HG03521 (cell line): ENCODE measurements around the gene CIDEA.
A peak's percentile ranks its signal among the peaks of the same experiment; 100 is the strongest.

ENCODE experiments used
- ATAC-seq: cut with Tn5 transposase; IDR thresholded peaks from one replicate; pipeline ENCODE4 v1.9.1; 2021; ENCODE audit warnings: mild to moderate bottlenecking, moderate library complexity; ENCODE audit not compliant: unreplicated experiment

Gene CIDEA

DNA sequence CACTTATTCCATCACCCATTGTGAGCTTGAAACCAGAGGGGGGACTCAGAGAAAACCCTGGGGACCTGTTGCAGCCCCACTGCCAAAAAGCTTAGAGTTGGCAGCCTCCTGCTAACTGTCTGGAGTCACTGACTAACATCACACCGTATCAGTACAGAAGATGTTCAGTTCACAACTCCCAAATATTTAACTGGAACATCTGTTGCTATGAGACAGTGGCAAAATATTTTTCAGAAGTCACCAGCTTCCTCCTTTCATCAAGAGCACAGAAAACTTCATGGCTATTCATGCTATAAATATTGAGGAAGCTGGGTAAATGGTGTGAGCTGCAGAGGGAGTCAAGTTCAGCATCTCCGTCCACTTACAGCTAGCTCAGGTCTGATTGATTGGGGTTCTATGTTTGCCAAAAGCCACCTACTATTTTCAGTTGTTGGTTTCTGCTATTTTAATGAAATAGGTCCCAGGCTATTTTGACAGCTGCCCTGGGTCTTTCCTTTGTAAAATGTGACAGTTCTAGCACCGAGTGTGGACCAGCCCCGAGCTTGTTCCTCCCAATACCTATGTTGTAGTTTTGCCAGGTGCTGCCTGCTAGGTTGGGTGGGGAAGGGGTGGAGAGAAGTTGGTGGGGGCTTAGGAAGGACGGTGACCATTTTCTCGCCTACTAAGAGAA lies 63.6 kb downstream of the CIDEA start:
- ATAC-seq, result no peak

DNA sequence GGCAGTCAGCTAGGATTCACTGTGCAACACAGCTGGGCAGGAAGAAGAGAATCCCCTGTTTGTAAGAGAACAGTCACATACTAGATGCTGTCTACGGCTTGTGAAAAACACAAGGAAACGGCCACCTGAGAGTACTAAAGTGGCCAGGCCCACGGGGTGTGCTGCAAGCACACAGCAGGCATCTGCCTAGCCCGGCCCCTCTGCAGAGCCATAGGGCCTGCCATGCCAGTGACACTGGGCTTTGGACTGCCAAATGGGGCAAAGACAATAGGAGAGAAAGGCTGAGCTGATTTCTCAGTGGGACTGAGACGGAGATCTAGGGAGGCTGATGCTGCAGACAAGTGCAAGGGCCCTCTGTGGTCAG lies 64.2 kb downstream of the CIDEA start:
- ATAC-seq, result no peak

DNA sequence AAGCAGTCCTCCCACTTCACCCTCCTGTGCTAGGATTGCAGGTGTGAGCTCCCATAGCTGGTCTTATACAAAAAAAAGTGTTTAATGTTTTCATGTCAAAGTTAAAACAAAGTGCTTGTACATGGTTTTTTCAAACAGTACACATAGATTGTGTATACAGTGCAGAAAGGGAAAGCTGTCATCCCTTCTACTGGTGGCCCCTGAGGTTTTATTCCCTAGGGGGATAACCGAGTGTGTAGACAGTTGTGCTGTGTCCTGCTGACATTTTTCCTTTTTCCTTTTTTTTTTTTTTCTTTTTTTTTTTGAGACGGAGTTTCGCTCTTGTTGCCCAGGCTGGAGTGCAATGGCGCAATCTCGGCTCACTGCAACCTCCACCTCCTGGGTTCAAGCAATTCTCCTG lies 64.7 kb downstream of the CIDEA start:
- no peak for ATAC-seq

DNA sequence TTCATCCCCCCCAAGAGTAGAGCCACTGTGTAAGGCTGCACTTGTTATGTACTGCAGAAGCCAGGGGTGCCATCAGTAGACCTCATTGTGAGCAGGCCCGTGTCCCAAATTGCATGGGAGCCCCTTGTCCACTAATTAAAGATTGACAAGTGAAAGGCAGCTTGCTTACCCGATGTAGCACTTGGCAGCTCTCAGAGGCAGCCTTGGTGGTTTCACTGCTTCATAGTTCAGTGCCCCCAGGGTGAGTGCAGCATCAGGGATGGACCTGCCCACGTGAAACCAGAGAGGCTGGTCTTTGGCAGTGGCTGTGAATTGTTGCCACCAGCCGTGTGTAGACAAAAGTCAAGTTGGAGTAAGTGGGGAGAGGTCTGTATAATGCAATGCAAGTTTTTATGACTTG lies 67.2 kb downstream of the CIDEA start:
- ATAC-seq, result peak; percentile 61

DNA sequence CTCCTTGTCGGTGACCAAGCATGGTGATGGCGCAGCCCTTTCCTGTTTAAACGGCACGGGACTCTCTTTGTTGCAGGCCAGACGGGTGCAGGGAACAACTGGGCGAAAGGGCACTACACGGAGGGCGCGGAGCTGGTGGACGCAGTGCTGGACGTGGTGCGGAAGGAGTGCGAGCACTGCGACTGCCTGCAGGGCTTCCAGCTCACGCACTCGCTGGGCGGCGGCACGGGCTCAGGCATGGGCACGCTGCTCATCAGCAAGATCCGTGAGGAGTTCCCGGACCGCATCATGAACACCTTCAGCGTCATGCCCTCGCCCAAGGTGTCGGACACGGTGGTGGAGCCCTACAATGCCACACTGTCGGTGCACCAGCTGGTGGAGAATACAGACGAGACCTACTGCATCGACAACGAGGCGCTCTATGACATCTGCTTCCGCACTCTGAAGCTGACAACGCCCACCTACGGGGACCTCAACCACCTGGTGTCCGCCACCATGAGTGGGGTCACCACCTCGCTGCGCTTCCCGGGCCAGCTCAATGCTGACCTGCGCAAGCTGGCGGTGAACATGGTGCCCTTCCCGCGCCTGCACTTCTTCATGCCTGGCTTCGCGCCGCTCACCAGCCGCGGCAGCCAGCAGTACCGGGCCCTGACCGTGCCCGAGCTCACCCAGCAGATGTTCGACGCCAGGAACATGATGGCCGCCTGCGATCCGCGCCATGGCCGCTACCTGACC lies 71.0 kb downstream of the CIDEA start:
- ATAC-seq, result no peak

DNA sequence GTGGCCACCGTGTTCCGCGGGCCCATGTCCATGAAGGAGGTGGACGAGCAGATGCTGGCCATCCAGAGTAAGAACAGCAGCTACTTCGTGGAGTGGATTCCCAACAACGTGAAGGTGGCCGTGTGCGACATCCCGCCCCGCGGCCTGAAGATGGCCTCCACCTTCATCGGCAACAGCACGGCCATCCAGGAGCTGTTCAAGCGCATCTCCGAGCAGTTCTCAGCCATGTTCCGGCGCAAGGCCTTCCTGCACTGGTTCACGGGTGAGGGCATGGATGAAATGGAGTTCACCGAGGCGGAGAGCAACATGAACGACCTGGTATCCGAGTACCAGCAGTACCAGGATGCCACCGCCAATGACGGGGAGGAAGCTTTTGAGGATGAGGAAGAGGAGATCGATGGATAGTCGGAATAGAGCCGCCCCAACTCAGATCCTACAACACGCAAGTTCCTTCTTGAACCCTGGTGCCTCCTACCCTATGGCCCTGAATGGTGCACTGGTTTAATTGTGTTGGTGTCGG lies 71.6 kb downstream of the CIDEA start:
- ATAC-seq, result no peak

DNA sequence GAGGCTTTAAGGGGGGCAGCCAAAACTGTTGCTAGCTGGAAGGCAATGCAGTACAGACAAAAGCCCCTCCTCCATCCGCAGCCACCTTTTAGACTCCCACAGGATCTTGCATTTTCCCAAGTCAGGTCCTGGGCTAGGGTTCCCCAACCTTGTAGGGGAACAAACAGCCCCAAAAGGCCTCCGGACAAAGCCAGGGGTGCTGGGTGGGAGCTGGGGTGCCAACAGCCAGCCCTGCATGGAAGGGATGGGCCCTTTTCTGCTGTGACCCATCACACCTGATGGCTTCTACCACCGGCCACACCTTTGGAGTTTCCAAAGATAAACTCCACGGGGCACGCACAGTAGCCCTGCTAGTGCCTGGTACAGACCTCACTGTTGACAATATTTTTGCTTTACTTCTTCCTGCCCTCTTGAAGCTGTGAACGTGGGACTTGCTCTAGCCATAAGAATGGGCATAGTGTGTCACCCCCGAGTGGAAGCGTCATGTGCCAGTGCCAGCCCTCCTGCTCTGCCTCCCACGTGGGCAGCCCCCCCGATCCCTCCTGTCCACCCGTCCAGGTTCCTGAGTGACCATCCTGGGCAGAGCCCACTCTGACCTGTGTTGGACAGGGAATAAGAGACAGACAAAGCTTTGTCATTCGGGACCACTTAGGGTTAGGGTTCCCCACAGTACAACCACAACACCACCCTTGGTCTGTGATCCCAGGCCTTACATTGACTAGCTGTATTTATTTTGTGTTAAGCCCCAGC lies 72.7 kb downstream of the CIDEA start:
- ATAC-seq, result no peak
